A549 (cell line): ENCODE data around the gene UTF1. TPM values are rescaled to one million over a fixed set of nuclear protein-coding genes. Genes with fewer than 3 reads are reported as not detected.

Experiments
- ATAC-seq, 2 experiments: fragments of 200-7000 bp in 1 of 2; fragments of >200 bp in 1 of 2; cut with Nextera tagmentation in 1 of 2; cut with Tn5 transposase in 1 of 2; 3 replicates each; pipeline versions ENCODE4 v1.8.0 to v1.9.1; 2018 to 2020; ENCODE audit warnings: mild to moderate bottlenecking in 1 of 2, moderate library complexity in 1 of 2
- CTCF ChIA-PET: fragments of 300-600 bp; sonication (Branson Sonifier 250); formaldehyde crosslinking; extraction: SDS; loops from one replicate; lab custom pipeline; 2021; ENCODE audit warnings: antibody characterized with exemption, inconsistent platforms; lab: Yijun Ruan, JAX
- POLR2A ChIA-PET: fragments of 350-600 bp; formaldehyde crosslinking; extraction: SDS; loops from one replicate; lab custom pipeline; 2021; ENCODE audit warnings: antibody characterized with exemption, inconsistent platforms; lab: Yijun Ruan, JAX
- DNase-seq, 2 experiments: peaks; one replicate each; pipeline versions ENCODE4 v3.0.0 to v3.0.0-alpha.2; 2011 to 2016; ENCODE audit warnings: low read depth in 1 of 2, low spot score in 1 of 2
- FAIRE-seq: peaks from 2 replicates; lab custom pipeline; 2011; peaks lifted over from hg19 to GRCh38; lab: Jason Lieb, UNC
- H3K27ac ChIP-seq, 2 experiments: fragments of >200 bp; sonication (Bioruptor Twin); formaldehyde crosslinking; 3 replicates each; pipeline ENCODE4 v1.5.1; 2016 to 2017
- H3K4me1 ChIP-seq: fragments of >200 bp; sonication (Bioruptor Twin); formaldehyde crosslinking; 3 replicates; pipeline ENCODE4 v1.6.1; 2016
- H3K4me2 ChIP-seq: fragments of >200 bp; sonication (Bioruptor Twin); formaldehyde crosslinking; 3 replicates; pipeline ENCODE4 v1.6.1; 2016
- H3K4me3 ChIP-seq: fragments of >200 bp; sonication (Bioruptor Twin); formaldehyde crosslinking; 3 replicates; pipeline ENCODE4 v1.5.1; 2016
- H3K9me3 ChIP-seq: fragments of >200 bp; sonication (Bioruptor Twin); formaldehyde crosslinking; 3 replicates; pipeline ENCODE4 v1.6.1; 2016
- EHF ChIP-seq: fragments of 250-450 bp; sonication (Bioruptor Pico); IDR thresholded peaks from 2 replicates; pipeline ENCODE4 v1.5.0; 2020; ENCODE audit warnings: mild to moderate bottlenecking
- EP300 ChIP-seq, 2 experiments: fragments of >200 bp; sonication (Bioruptor Twin); formaldehyde crosslinking; IDR thresholded peaks; 2 replicates in 1 of 2; 3 replicates in 1 of 2; pipeline ENCODE4 v1.6.1; 2016 to 2017
- FOXS1 ChIP-seq: fragments of 250-450 bp; sonication (Bioruptor Pico); IDR thresholded peaks from 2 replicates; pipeline ENCODE4 v1.5.0; 2020; ENCODE audit warnings: mild to moderate bottlenecking, moderate library complexity
- HOXA7 ChIP-seq: fragments of 250-450 bp; sonication (Bioruptor Pico); IDR thresholded peaks from 2 replicates; pipeline ENCODE4 v1.5.0; 2020; ENCODE audit warnings: mild to moderate bottlenecking, moderate library complexity
- HOXB5 ChIP-seq: fragments of 250-450 bp; sonication (Bioruptor Pico); IDR thresholded peaks from 2 replicates; pipeline ENCODE4 v1.5.0; 2020; ENCODE audit warnings: mild to moderate bottlenecking, moderate library complexity
- MAFK ChIP-seq: fragments of 450-650 bp; IDR thresholded peaks from 2 replicates; pipeline ENCODE4 v1.6.1; 2014; ENCODE audit not compliant: partially characterized antibody
- NFE2L2 ChIP-seq: fragments of 150-350 bp; conservative IDR thresholded peaks from 2 replicates; pipeline ENCODE4 v1.6.1; 2014; ENCODE audit warnings: low read length
- NPAS2 ChIP-seq: fragments of 250-450 bp; sonication (Bioruptor Pico); IDR thresholded peaks from 2 replicates; pipeline ENCODE4 v1.8.0; 2022; ENCODE audit warnings: mild to moderate bottlenecking, moderate library complexity, borderline replicate concordance
- PBX3 ChIP-seq: IDR thresholded peaks from 2 replicates; pipeline ENCODE4 v1.6.1; 2012
- POLR2AphosphoS2 ChIP-seq: conservative IDR thresholded peaks from 2 replicates; pipeline ENCODE4 v1.6.1; 2012; ENCODE audit warnings: low read length, improper control_type of control experiment, inconsistent platforms
- RARB ChIP-seq: fragments of 250-450 bp; sonication (Bioruptor Pico); IDR thresholded peaks from 2 replicates; pipeline ENCODE4 v1.8.0; 2021; ENCODE audit warnings: mild to moderate bottlenecking, moderate library complexity
- RCOR1 ChIP-seq: fragments of 150-350 bp; IDR thresholded peaks from 2 replicates; pipeline ENCODE4 v1.6.1; 2014; ENCODE audit warnings: antibody characterized with exemption, low read length, low read depth
- RNF2 ChIP-seq: fragments of 200-600 bp; sonication (generic); IDR thresholded peaks from 2 replicates; pipeline ENCODE4 v1.6.1; 2016; ENCODE audit warnings: low read depth, mild to moderate bottlenecking, antibody characterized with exemption, moderate library complexity, borderline replicate concordance
- SMC3 ChIP-seq: fragments of >200 bp; sonication (Bioruptor Twin); formaldehyde crosslinking; IDR thresholded peaks from 3 replicates; pipeline ENCODE4 v1.6.1; 2018; ENCODE audit warnings: inconsistent platforms
- ZC3H11A ChIP-seq: fragments of 450-650 bp; IDR thresholded peaks from 2 replicates; pipeline ENCODE4 v1.6.1; 2014; ENCODE audit warnings: antibody characterized with exemption, mild to moderate bottlenecking
- ZFP36 ChIP-seq: fragments of 450-650 bp; IDR thresholded peaks from 2 replicates; pipeline ENCODE4 v1.6.1; 2014; ENCODE audit warnings: borderline replicate concordance; ENCODE audit not compliant: partially characterized antibody
- ZSCAN20 ChIP-seq: fragments of 250-450 bp; sonication (Bioruptor Pico); IDR thresholded peaks from 2 replicates; pipeline ENCODE4 v1.8.0; 2022; ENCODE audit warnings: mild to moderate bottlenecking, moderate library complexity
- whole genome bisulfite sequencing: methylation state at CpG from one replicate; pipeline ENCODE4 v1.1.6; 2017; ENCODE audit errors: missing lambda C conversion rate; 5-methylcytosine and 5-hydroxymethylcytosine counted together
- polyA plus RNA-seq, 4 experiments: library from polyadenylated mRNA; depleted of rRNA in 3 of 4; stranded (reverse); fragments of >200 nt; fragmentation: RNase III in 1 of 4; extraction: RNeasy Plus Mini Kit Qiagen cat#74134 plus additional on column Dnase treatment in 1 of 4; gene quantifications; 2 replicates in 3 of 4; 3 replicates in 1 of 4; pipeline ENCODE4 v1.2.3, GENCODE V29; 2011 to 2017
- TF ChIP-seq, protein P1 (sequence below): fragments of >200 bp; sonication (Bioruptor Twin); formaldehyde crosslinking; IDR thresholded peaks from 3 replicates; pipeline ENCODE4 v1.6.1; 2016
- TF ChIP-seq, protein P2 (sequence below): IDR thresholded peaks from 2 replicates; pipeline ENCODE4 v1.6.1; 2012
- TF ChIP-seq, protein P3 (sequence below): fragments of 250-450 bp; sonication (Bioruptor Pico); IDR thresholded peaks from 2 replicates; pipeline ENCODE4 v1.5.0; 2021; ENCODE audit warnings: mild to moderate bottlenecking, moderate library complexity, borderline replicate concordance
- TF ChIP-seq, protein P4 (sequence below): fragments of >200 bp; sonication (Bioruptor Twin); formaldehyde crosslinking; IDR thresholded peaks from 2 replicates; pipeline ENCODE4 v1.6.1; 2016

UTF1 gene
- polyA plus RNA-seq, 2 of the 4 experiments (the other 2 are of a cell fraction), result not detected

- TF ChIP-seq SMC3 (no peak), EP300 (IDR thresholded peaks at IDR 0.05) (no peak), RCOR1 (no peak)
These were observed 15.3 kb upstream of the UTF1 start (continued) for GRCh38 chr10:133214468-133215410.

DNA sequence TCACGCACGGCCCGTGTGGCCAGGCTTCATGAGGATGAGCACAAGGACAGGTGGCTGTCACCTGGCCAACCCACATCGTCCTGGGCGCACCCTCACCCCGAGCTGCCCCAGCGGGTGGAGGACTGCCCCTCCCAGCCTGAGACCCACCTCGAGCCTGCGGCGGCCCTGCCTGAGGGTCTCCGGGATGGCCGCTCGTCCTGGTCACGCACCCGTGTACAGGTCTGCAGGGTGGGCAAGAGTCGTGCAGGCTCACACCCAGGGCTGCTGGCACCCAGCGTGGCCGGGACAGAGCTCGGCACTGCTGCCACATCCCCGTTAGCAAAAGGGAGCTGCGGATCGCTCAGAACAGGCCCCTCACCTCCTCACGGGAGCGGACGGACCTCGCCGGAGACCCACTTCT, 14.4 kb upstream of the UTF1 start:
- POLR2A ChIA-PET, result no interaction called here
- no peak for ATAC-seq
- TF ChIP-seq RNF2 (no peak), NFE2L2 (no peak), EHF (CRISPR knock-in tag) (no peak), HOXA7 (CRISPR knock-in tag) (no peak), FOXS1 (CRISPR knock-in tag) (no peak), PBX3 (no peak), ZC3H11A (no peak), HOXB5 (CRISPR knock-in tag) (no peak), ZFP36 (no peak), MAFK (no peak)
- TF ChIP-seq, protein P1, sequence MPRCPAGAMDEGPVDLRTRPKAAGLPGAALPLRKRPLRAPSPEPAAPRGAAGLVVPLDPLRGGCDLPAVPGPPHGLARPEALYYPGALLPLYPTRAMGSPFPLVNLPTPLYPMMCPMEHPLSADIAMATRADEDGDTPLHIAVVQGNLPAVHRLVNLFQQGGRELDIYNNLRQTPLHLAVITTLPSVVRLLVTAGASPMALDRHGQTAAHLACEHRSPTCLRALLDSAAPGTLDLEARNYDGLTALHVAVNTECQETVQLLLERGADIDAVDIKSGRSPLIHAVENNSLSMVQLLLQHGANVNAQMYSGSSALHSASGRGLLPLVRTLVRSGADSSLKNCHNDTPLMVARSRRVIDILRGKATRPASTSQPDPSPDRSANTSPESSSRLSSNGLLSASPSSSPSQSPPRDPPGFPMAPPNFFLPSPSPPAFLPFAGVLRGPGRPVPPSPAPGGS, result no peak
- TF ChIP-seq, protein P2, sequence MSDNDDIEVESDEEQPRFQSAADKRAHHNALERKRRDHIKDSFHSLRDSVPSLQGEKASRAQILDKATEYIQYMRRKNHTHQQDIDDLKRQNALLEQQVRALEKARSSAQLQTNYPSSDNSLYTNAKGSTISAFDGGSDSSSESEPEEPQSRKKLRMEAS, result no peak
- TF ChIP-seq, protein P3, sequence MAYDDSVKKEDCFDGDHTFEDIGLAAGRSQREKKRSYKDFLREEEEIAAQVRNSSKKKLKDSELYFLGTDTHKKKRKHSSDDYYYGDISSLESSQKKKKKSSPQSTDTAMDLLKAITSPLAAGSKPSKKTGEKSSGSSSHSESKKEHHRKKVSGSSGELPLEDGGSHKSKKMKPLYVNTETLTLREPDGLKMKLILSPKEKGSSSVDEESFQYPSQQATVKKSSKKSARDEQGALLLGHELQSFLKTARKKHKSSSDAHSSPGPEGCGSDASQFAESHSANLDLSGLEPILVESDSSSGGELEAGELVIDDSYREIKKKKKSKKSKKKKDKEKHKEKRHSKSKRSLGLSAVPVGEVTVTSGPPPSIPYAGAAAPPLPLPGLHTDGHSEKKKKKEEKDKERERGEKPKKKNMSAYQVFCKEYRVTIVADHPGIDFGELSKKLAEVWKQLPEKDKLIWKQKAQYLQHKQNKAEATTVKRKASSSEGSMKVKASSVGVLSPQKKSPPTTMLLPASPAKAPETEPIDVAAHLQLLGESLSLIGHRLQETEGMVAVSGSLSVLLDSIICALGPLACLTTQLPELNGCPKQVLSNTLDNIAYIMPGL, result no peak
- TF ChIP-seq, all 56 proteins: peak for 0
- FAIRE-seq (no peak), DNase-seq (no peak)
- Histone ChIP-seq H3K4me1 (no peaks in the 10 kb centered on the region), H3K9me3 (no peaks in the 10 kb centered on the region), H3K4me3 (no peak overlapping the region), H3K27ac (no peak overlapping the region), H3K4me2 (no peak overlapping the region)
- CTCF ChIA-PET, result no interaction called here
- 74% methylated on average over 7 of the region's 27 CpGs for WGBS

DNA sequence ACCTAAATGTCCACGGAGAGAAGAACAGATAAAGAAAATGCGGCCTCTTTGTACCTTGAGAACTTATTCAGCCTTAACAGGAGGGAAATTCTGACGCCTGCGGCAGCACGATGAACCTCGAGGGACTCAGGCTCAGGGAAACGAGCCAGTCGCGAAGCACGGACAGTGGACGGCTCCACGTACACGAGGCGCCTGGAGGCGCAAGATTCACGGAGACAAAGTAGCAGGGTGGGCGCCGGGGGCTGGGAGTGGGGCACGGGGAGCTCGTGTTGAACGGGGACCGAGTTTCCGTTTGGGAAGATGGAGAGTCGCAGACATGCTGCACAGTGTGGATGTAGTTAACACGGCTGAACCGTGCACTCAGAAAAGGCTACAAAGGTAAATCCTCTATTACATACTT, 13.2 kb upstream of the UTF1 start:
- no peaks in the 10 kb centered on the region for H3K9me3 ChIP-seq
- DNase-seq (no peak), FAIRE-seq (no peak), ATAC-seq (peak in 1 of 2 experiments; percentile 11; a peak in 1 of 6 replicates)
- no peaks in the 10 kb centered on the region for H3K4me1 ChIP-seq
- 25% methylated on average over 26 of the region's 26 CpGs for WGBS
- H3K4me2 ChIP-seq, result peak overlapping the region; percentile 32
- H3K27ac ChIP-seq, result no peak overlapping the region
- ChIA-PET POLR2A (no interaction called here), CTCF (interaction anchor here (1.1 kb wide), 1 partner anchor 40 kb away, joined by 3 read pairs; no protein-coding TSS in a partner anchor)
- no peak overlapping the region for H3K4me3 ChIP-seq
- TF ChIP-seq RARB (CRISPR knock-in tag) (no peak), POLR2AphosphoS2 (no peak), RCOR1 (no peak), ZSCAN20 (CRISPR knock-in tag) (no peak), NPAS2 (CRISPR knock-in tag) (no peak), MAFK (no peak), EP300 (IDR thresholded peaks at IDR 0.05) (no peak)
- TF ChIP-seq, protein P3, result no peak
- TF ChIP-seq, protein P4, sequence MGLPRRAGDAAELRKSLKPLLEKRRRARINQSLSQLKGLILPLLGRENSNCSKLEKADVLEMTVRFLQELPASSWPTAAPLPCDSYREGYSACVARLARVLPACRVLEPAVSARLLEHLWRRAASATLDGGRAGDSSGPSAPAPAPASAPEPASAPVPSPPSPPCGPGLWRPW, result no peak
- TF ChIP-seq, all 56 proteins: peak for 0
